A549 (cell line): ENCODE measurements around the gene TCN2.

Experiments
- CHD2 ChIP-seq: fragments of 150-350 bp; IDR thresholded peaks from 2 replicates; pipeline ENCODE4 v1.6.1; 2014; ENCODE audit warnings: low read length; ENCODE audit not compliant: partially characterized antibody
- USF2 ChIP-seq: fragments of 450-650 bp; IDR thresholded peaks from 2 replicates; pipeline ENCODE4 v1.6.1; 2014; ENCODE audit warnings: antibody characterized with exemption
- TF ChIP-seq, protein P1 (sequence below): fragments of 200-600 bp; sonication (generic); IDR thresholded peaks from 2 replicates; pipeline ENCODE4 v1.6.1; 2016; ENCODE audit warnings: antibody characterized with exemption, mild to moderate bottlenecking, moderate library complexity

- TF ChIP-seq, protein P1, sequence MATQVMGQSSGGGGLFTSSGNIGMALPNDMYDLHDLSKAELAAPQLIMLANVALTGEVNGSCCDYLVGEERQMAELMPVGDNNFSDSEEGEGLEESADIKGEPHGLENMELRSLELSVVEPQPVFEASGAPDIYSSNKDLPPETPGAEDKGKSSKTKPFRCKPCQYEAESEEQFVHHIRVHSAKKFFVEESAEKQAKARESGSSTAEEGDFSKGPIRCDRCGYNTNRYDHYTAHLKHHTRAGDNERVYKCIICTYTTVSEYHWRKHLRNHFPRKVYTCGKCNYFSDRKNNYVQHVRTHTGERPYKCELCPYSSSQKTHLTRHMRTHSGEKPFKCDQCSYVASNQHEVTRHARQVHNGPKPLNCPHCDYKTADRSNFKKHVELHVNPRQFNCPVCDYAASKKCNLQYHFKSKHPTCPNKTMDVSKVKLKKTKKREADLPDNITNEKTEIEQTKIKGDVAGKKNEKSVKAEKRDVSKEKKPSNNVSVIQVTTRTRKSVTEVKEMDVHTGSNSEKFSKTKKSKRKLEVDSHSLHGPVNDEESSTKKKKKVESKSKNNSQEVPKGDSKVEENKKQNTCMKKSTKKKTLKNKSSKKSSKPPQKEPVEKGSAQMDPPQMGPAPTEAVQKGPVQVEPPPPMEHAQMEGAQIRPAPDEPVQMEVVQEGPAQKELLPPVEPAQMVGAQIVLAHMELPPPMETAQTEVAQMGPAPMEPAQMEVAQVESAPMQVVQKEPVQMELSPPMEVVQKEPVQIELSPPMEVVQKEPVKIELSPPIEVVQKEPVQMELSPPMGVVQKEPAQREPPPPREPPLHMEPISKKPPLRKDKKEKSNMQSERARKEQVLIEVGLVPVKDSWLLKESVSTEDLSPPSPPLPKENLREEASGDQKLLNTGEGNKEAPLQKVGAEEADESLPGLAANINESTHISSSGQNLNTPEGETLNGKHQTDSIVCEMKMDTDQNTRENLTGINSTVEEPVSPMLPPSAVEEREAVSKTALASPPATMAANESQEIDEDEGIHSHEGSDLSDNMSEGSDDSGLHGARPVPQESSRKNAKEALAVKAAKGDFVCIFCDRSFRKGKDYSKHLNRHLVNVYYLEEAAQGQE = no peak
- TF ChIP-seq CHD2 (no peak), USF2 (no peak)
These were observed 965 bp downstream of the TCN2 start for GRCh38 chr22:30607939-30608338.
